Astrocyte (in vitro differentiated cells and primary cell): ENCODE measurements around the gene MOGAT3. TPM values are rescaled to one million over a fixed set of nuclear protein-coding genes. Genes with fewer than 3 reads are reported as not detected.

Experiments used
- DNase-seq: peaks from one replicate; pipeline ENCODE4 v3.0.0-alpha.2; 2010; ENCODE audit warnings: low read depth
- FAIRE-seq: peaks from 2 replicates; lab custom pipeline; 2011; peaks lifted over from hg19 to GRCh38; lab: Jason Lieb, UNC
- H2AFZ ChIP-seq: 2 replicates; pipeline ENCODE4 v1.6.0; 2012; ENCODE audit warnings: low read depth, low read length, inconsistent platforms
- H3K27ac ChIP-seq: 2 replicates; pipeline ENCODE4 v1.5.1; 2011; ENCODE audit warnings: low read depth, low read length, inconsistent platforms
- H3K27me3 ChIP-seq: 2 replicates; pipeline ENCODE4 v1.6.0; 2011; ENCODE audit warnings: low read length, inconsistent platforms; ENCODE audit not compliant: insufficient read depth
- H3K36me3 ChIP-seq: 2 replicates; pipeline ENCODE4 v1.5.1; 2011; ENCODE audit warnings: low read length, inconsistent platforms; ENCODE audit not compliant: insufficient read depth
- H3K4me1 ChIP-seq: 2 replicates; pipeline ENCODE4 v1.5.1; 2011; ENCODE audit warnings: low read length, inconsistent platforms; ENCODE audit not compliant: insufficient read depth
- H3K4me2 ChIP-seq: 2 replicates; pipeline ENCODE4 v1.6.0; 2012; ENCODE audit warnings: low read length, inconsistent platforms
- H3K4me3 ChIP-seq: 2 replicates; pipeline ENCODE4 v1.5.1; 2011; ENCODE audit warnings: low read depth, mild to moderate bottlenecking, low read length, inconsistent platforms; ENCODE audit not compliant: insufficient read depth
- H3K79me2 ChIP-seq: 2 replicates; pipeline ENCODE4 v1.6.0; 2012; ENCODE audit warnings: mild to moderate bottlenecking, low read length, inconsistent platforms; ENCODE audit not compliant: insufficient read depth
- H3K9ac ChIP-seq: 2 replicates; pipeline ENCODE4 v1.6.0; 2012; ENCODE audit warnings: mild to moderate bottlenecking, low read length, inconsistent platforms
- H3K9me3 ChIP-seq: 2 replicates; pipeline ENCODE4 v1.5.1; 2012; ENCODE audit warnings: low read depth, mild to moderate bottlenecking, low read length, inconsistent platforms; ENCODE audit not compliant: insufficient read depth
- H4K20me1 ChIP-seq: 2 replicates; pipeline ENCODE4 v1.6.0; 2012; ENCODE audit warnings: low read length, inconsistent platforms; ENCODE audit not compliant: insufficient read depth
- H3K27ac Mint-ChIP-seq: one replicate; pipeline ENCODE4 v1.8.0; 2021; ENCODE audit warnings: mild to moderate bottlenecking, mixed read lengths; ENCODE audit not compliant: unreplicated experiment
- H3K27me3 Mint-ChIP-seq: one replicate; pipeline ENCODE4 v1.8.0; 2021; ENCODE audit warnings: low read depth, mixed read lengths; ENCODE audit not compliant: unreplicated experiment
- H3K36me3 Mint-ChIP-seq: one replicate; pipeline ENCODE4 v1.8.0; 2021; ENCODE audit warnings: low read depth, mixed read lengths; ENCODE audit not compliant: unreplicated experiment
- H3K4me1 Mint-ChIP-seq: one replicate; pipeline ENCODE4 v1.8.0; 2021; ENCODE audit warnings: low read depth, mixed read lengths; ENCODE audit not compliant: unreplicated experiment
- H3K4me3 Mint-ChIP-seq: one replicate; pipeline ENCODE4 v1.8.0; 2021; ENCODE audit warnings: mild to moderate bottlenecking, moderate library complexity, mixed read lengths; ENCODE audit not compliant: unreplicated experiment
- H3K9me3 Mint-ChIP-seq: one replicate; pipeline ENCODE4 v1.8.0; 2021; ENCODE audit warnings: mild to moderate bottlenecking, mixed read lengths; ENCODE audit not compliant: unreplicated experiment
- EZH2 ChIP-seq: IDR thresholded peaks from 2 replicates; pipeline ENCODE4 v1.6.1; 2012; ENCODE audit warnings: mild to moderate bottlenecking, low read length, inconsistent platforms; ENCODE audit not compliant: insufficient read depth
- total RNA-seq: library from RNA; stranded (reverse); gene quantifications from 2 replicates; pipeline ENCODE4 v1.2.1, GENCODE V29; 2021
- TF ChIP-seq, protein P1 (sequence below): IDR thresholded peaks from 2 replicates; pipeline ENCODE4 v1.5.1; 2011; ENCODE audit warnings: low read depth, mild to moderate bottlenecking, inconsistent platforms, low read length, moderate library complexity; ENCODE audit not compliant: insufficient read depth

MOGAT3 gene
- total RNA-seq, 1 donor from 2014 or later = not detected

DNA sequence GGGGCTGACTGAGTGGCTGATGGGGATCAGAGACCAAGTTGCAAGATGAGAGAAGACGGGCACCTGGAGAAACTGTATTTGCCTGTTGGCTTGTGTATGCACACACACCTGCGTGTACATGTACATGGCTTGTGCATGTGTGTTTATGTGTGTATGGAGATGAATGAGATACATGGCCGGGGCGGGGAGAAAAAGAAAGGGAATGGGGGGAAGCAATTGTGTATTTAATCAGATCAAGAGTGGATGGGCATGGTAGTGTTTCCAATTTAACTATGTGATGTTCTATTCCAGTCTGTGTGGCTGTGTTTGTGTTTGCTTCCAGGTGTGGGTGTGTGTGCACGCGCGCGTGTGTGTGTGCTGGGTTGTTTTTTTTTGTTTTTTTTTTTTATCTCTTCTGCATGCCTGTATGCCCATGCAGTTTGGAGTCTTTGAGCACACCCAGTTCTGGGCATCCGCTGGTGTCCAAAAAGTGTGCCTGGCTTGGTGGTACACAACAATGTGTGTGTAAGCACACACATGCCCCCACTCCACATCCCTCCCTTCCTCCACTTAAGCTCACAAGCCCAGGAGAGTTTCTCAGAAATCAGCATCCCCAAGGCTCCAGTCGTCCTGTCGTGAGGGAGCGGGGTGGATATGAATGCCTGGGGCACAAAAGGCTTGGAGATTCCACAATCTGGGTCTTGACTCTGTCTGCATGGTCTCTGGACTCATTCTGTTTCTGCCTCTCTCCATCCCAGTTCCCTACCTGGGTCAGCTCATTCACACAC lies 33.0 kb downstream of the MOGAT3 start:
- Histone ChIP-seq H4K20me1 (peaks cover 25% of the 10 kb centered on the region), H2AFZ (no peak overlapping the region), H3K9me3 (no peaks in the 10 kb centered on the region), H3K4me3 (no peak overlapping the region), H3K79me2 (no peaks in the 10 kb centered on the region), H3K4me2 (peak overlapping the region; percentile 80), H3K27ac (no peak overlapping the region), H3K4me1 (peaks cover 72% of the 10 kb centered on the region), H3K36me3 (no peaks in the 10 kb centered on the region), H3K27me3 (peaks cover 49% of the 10 kb centered on the region), H3K9ac (no peak overlapping the region)
- peaks cover 48% of the 10 kb centered on the region for H3K4me1 Mint-ChIP-seq
- peak overlapping the region; percentile 31 for H3K27ac Mint-ChIP-seq
- peaks cover 11% of the 10 kb centered on the region for H3K9me3 Mint-ChIP-seq
- H3K27me3 Mint-ChIP-seq = peaks cover 24% of the 10 kb centered on the region
- TF ChIP-seq EZH2 = no peak
- TF ChIP-seq, protein P1, sequence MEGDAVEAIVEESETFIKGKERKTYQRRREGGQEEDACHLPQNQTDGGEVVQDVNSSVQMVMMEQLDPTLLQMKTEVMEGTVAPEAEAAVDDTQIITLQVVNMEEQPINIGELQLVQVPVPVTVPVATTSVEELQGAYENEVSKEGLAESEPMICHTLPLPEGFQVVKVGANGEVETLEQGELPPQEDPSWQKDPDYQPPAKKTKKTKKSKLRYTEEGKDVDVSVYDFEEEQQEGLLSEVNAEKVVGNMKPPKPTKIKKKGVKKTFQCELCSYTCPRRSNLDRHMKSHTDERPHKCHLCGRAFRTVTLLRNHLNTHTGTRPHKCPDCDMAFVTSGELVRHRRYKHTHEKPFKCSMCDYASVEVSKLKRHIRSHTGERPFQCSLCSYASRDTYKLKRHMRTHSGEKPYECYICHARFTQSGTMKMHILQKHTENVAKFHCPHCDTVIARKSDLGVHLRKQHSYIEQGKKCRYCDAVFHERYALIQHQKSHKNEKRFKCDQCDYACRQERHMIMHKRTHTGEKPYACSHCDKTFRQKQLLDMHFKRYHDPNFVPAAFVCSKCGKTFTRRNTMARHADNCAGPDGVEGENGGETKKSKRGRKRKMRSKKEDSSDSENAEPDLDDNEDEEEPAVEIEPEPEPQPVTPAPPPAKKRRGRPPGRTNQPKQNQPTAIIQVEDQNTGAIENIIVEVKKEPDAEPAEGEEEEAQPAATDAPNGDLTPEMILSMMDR = no peak
- DNase-seq = no peak
- no peaks in the 10 kb centered on the region for H3K36me3 Mint-ChIP-seq
- no peak for FAIRE-seq
- peak overlapping the region; percentile 2 for H3K4me3 Mint-ChIP-seq

DNA sequence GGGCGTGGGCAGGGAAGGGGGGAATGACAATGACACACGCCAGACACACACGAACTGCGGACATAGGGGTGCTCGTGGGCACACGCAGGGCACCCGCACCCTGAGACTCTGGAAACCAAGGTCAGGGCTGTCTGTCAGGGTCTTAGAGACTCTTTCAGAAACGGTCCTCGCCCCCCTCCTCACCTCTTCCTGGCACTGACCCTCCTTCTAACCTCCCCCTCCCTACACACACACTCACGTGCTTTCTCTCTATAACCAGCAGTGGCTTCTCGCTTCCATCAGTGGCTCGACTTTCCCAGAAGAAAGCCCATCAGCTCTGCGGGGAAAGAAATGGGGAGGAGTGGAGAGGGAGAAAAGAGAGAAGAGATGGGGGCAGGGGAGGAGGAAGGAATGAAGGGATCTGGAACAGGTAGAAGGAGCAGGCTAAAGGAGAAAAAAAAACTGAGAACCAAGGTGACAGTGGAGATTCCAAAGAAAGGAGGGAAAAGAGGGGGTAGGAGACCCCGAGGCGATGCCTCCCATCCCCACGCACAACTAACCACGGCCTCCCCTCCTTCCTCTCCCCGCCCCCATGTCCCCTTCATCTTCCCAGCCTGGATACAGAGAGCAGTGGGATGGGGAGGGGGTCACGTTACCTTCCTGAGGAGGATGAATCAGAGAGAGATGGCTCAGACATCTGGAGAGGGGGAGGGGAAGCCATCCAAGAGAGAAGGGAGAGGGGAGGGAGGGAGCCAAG lies 33.8 kb downstream of the MOGAT3 start:
- Histone ChIP-seq H3K9ac (no peak overlapping the region), H3K36me3 (no peaks in the 10 kb centered on the region), H4K20me1 (peaks cover 30% of the 10 kb centered on the region), H3K4me2 (peak overlapping the region; percentile 80), H3K79me2 (no peaks in the 10 kb centered on the region), H3K27me3 (peaks cover 41% of the 10 kb centered on the region), H3K4me3 (no peak overlapping the region), H2AFZ (no peak overlapping the region), H3K9me3 (no peaks in the 10 kb centered on the region), H3K27ac (no peak overlapping the region), H3K4me1 (peaks cover 69% of the 10 kb centered on the region)
- peak overlapping the region; percentile 42 for H3K27ac Mint-ChIP-seq
- H3K4me3 Mint-ChIP-seq = peak overlapping the region; percentile 71
- DNase-seq = no peak
- peaks cover 11% of the 10 kb centered on the region for H3K9me3 Mint-ChIP-seq
- no peak for FAIRE-seq
- H3K36me3 Mint-ChIP-seq = no peaks in the 10 kb centered on the region
- H3K4me1 Mint-ChIP-seq = peaks cover 48% of the 10 kb centered on the region
- peaks cover 22% of the 10 kb centered on the region for H3K27me3 Mint-ChIP-seq
- TF ChIP-seq, protein P1 = no peak
- TF ChIP-seq EZH2 = peak; percentile 25
